Measurements from ENCODE around the gene ACYP2. TPM values are rescaled to one million over a fixed set of nuclear protein-coding genes. Genes with fewer than 3 reads are reported as not detected.

ACYP2 gene
- total and polyA plus RNA-seq, 11 donors: 39.7 to 107 (median 53.2) TPM

GRCh38 chr2:54336977-54337255 lies 221.5 kb downstream of the ACYP2 start:
- ATAC-seq (no peak), DNase-seq (no peak)
- Histone ChIP-seq H3K4me1 (peaks cover 0 to 42% (median 15%) of the 10 kb centered on the region in 12 donors), H3K4me3 (no peak overlapping the region), H3K27ac (peak overlapping the region in 7 of 12 donors; percentile 8 to 64 (median 14)), H3K36me3 (no peaks in the 10 kb centered on the region), H3K27me3 (no peaks in the 10 kb centered on the region), H3K9me3 (no peaks in the 10 kb centered on the region)
- intact Hi-C loops (cut with DNase I): loop anchor here in 1 of 10 donors (10.0 kb wide), 1 partner anchor 178 kb away; no protein-coding TSS in a partner anchor
- WGBS, 4 donors: 50 to 71% (median 56%) methylated on average over 1 of the region's 1 CpG
- TF ChIP-seq CTCF (IDR thresholded peaks at IDR 0.05) (no peak), POLR2A (IDR thresholded peaks at IDR 0.05) (no peak)

GRCh38 chr2:54341656-54342055 lies 226.2 kb downstream of the ACYP2 start:
- TF ChIP-seq CTCF (IDR thresholded peaks at IDR 0.05): peak in 8 of 12 donors; percentile 21 to 63 (median 42)
- no peak for TF ChIP-seq POLR2A (IDR thresholded peaks at IDR 0.05)
- WGBS, 4 donors: 42 to 57% (median 50%) methylated on average over 1 of the region's 1 CpG
- peak overlapping the region in 2 of 12 donors; percentile 20 to 26 for H3K27ac ChIP-seq
- ATAC-seq (peak; percentile 47 to 75 (median 68)), DNase-seq (no peak)
- no peaks in the 10 kb centered on the region for H3K27me3 ChIP-seq
- H3K36me3 ChIP-seq: no peaks in the 10 kb centered on the region
- intact Hi-C loops (cut with DNase I): loop anchor here in 5 of 10 donors (2.0 to 10.0 kb wide), 3 partner anchors 69 to 293 kb away; partner anchors contain the start of gene SPTBN1 (in 4 of the 5)
- peaks cover 0 to 34% (median 10%) of the 10 kb centered on the region in 12 donors for H3K4me1 ChIP-seq
- no peak overlapping the region for H3K4me3 ChIP-seq
- H3K9me3 ChIP-seq: no peaks in the 10 kb centered on the region

GRCh38 chr2:54342603-54343002 lies 227.2 kb downstream of the ACYP2 start:
- no peak overlapping the region for H3K27ac ChIP-seq
- peaks cover 0 to 25% (median 10%) of the 10 kb centered on the region in 12 donors for H3K4me1 ChIP-seq
- intact Hi-C loops (cut with DNase I): loop anchor here in 5 of 10 donors (2.0 to 10.0 kb wide), 3 partner anchors 68 to 292 kb away; partner anchors contain the start of gene SPTBN1 (in 4 of the 5)
- TF ChIP-seq CTCF (IDR thresholded peaks at IDR 0.05): no peak
- TF ChIP-seq POLR2A (IDR thresholded peaks at IDR 0.05): no peak
- ATAC-seq: peak in 2 of 4 donors; percentile 13 to 26
- H3K36me3 ChIP-seq: no peaks in the 10 kb centered on the region
- no peaks in the 10 kb centered on the region for H3K9me3 ChIP-seq
- H3K27me3 ChIP-seq: no peaks in the 10 kb centered on the region
- H3K4me3 ChIP-seq: no peak overlapping the region
- 63 to 85% (median 67%) methylated on average over 2 of the region's 2 CpGs for WGBS, 4 donors
- DNase-seq: no peak

GRCh38 chr2:54347622-54348021 lies 232.2 kb downstream of the ACYP2 start:
- intact Hi-C loops (cut with DNase I): loop anchor here in 2 of 10 donors (5.0 to 10.0 kb wide), 2 partner anchors 110 to 287 kb away; partner anchors contain the start of gene SPTBN1 (in 1 of the 2)
- H3K36me3 ChIP-seq: no peaks in the 10 kb centered on the region

More at GRCh38 chr2:54347622-54348021, 232.2 kb downstream of the ACYP2 start:
- no peak for TF ChIP-seq POLR2A (IDR thresholded peaks at IDR 0.05)
- no peaks in the 10 kb centered on the region for H3K27me3 ChIP-seq
- ATAC-seq: no peak
- peaks cover 0 to 21% (median 5%) of the 10 kb centered on the region in 12 donors for H3K4me1 ChIP-seq
- no peak for DNase-seq
- H3K27ac ChIP-seq: no peak overlapping the region
- no peaks in the 10 kb centered on the region for H3K9me3 ChIP-seq
- H3K4me3 ChIP-seq: no peak overlapping the region
- WGBS, 4 donors: 80 to 85% (median 83%) methylated on average over 3 of the region's 3 CpGs
